Adipocyte (in vitro differentiated cells): ENCODE data around the gene LRMDA.

Experiments
- DNase-seq: peaks from one replicate; pipeline ENCODE4 v3.0.0-alpha.2; 2015; ENCODE audit warnings: low read depth
- H3K27me3 ChIP-seq: replicated peaks from 2 replicates; pipeline ENCODE4 v1.7.0; 2013; ENCODE audit warnings: mild to moderate bottlenecking, low read length, moderate library complexity; ENCODE audit not compliant: control insufficient read depth, insufficient read depth
- H3K36me3 ChIP-seq: 2 replicates; pipeline ENCODE4 v1.7.0; 2013; ENCODE audit warnings: low read length, mild to moderate bottlenecking, moderate library complexity; ENCODE audit not compliant: control insufficient read depth, insufficient read depth, severe bottlenecking
- H3K4me1 ChIP-seq: 2 replicates; pipeline ENCODE4 v1.7.0; 2013; ENCODE audit warnings: mild to moderate bottlenecking, low read length, moderate library complexity; ENCODE audit not compliant: control insufficient read depth, insufficient read depth
- H3K4me3 ChIP-seq: 2 replicates; pipeline ENCODE4 v1.7.0; 2013; ENCODE audit warnings: mild to moderate bottlenecking, low read length, moderate library complexity
- H3K9ac ChIP-seq: 2 replicates; pipeline ENCODE4 v1.7.0; 2013; ENCODE audit warnings: mild to moderate bottlenecking, low read length, moderate library complexity
- H3K9me3 ChIP-seq: 2 replicates; pipeline ENCODE4 v1.7.0; 2013; ENCODE audit warnings: mild to moderate bottlenecking, low read length, moderate library complexity; ENCODE audit not compliant: control insufficient read depth

LRMDA gene

GRCh38 chr10:76298329-76298728, 866.9 kb downstream of the LRMDA start:
- no peaks in the 10 kb centered on the region for H3K36me3 ChIP-seq
- no peaks in the 10 kb centered on the region for H3K9me3 ChIP-seq
- no peaks in the 10 kb centered on the region for H3K27me3 ChIP-seq
- H3K4me3 ChIP-seq, result no peak overlapping the region
- H3K9ac ChIP-seq, result no peak overlapping the region
- H3K4me1 ChIP-seq, result peaks cover 25% of the 10 kb centered on the region
- no peak for DNase-seq

DNA sequence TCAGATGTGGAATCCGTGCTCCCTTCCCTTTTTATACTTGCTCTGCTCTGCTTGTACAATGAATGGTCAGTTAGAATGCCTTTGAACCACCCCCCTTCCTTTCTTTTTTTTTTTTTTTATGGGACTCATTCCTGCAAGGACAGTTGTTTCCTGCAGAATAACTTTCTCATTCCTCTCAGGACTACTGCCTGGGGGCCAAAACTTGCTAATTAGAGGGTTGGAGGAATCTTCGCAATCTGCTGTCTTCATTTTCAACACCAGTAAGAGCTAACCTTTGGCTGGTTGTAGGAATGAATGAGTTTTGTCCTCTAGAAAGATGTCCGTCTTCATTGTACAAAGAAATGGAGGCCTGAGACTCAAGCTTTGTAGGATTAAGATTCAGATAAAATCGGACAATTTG, 868.1 kb downstream of the LRMDA start:
- Histone ChIP-seq H3K27me3 (no peaks in the 10 kb centered on the region), H3K4me3 (no peak overlapping the region), H3K9ac (no peak overlapping the region), H3K36me3 (no peaks in the 10 kb centered on the region), H3K9me3 (no peaks in the 10 kb centered on the region), H3K4me1 (peaks cover 25% of the 10 kb centered on the region)
- DNase-seq, result no peak

GRCh38 chr10:76301211-76301610, 869.8 kb downstream of the LRMDA start:
- H3K36me3 ChIP-seq, result no peaks in the 10 kb centered on the region

GRCh38 chr10:76301950-76302349, 870.5 kb downstream of the LRMDA start:
- DNase-seq, result no peak
- Histone ChIP-seq H3K4me3 (no peak overlapping the region), H3K9me3 (no peaks in the 10 kb centered on the region), H3K4me1 (peaks cover 28% of the 10 kb centered on the region), H3K27me3 (no peaks in the 10 kb centered on the region), H3K36me3 (no peaks in the 10 kb centered on the region), H3K9ac (no peak overlapping the region)

More at GRCh38 chr10:76301211-76301610, 869.8 kb downstream of the LRMDA start:
- DNase-seq, result no peak
- Histone ChIP-seq H3K27me3 (no peaks in the 10 kb centered on the region), H3K9me3 (no peaks in the 10 kb centered on the region), H3K4me3 (no peak overlapping the region), H3K4me1 (peaks cover 25% of the 10 kb centered on the region), H3K9ac (no peak overlapping the region)

GRCh38 chr10:76302481-76302880, 871.1 kb downstream of the LRMDA start:
- H3K36me3 ChIP-seq, result no peaks in the 10 kb centered on the region
- H3K9ac ChIP-seq, result no peak overlapping the region
- no peak for DNase-seq
- peaks cover 29% of the 10 kb centered on the region for H3K4me1 ChIP-seq
- H3K9me3 ChIP-seq, result no peaks in the 10 kb centered on the region
- no peaks in the 10 kb centered on the region for H3K27me3 ChIP-seq
- H3K4me3 ChIP-seq, result no peak overlapping the region

DNA sequence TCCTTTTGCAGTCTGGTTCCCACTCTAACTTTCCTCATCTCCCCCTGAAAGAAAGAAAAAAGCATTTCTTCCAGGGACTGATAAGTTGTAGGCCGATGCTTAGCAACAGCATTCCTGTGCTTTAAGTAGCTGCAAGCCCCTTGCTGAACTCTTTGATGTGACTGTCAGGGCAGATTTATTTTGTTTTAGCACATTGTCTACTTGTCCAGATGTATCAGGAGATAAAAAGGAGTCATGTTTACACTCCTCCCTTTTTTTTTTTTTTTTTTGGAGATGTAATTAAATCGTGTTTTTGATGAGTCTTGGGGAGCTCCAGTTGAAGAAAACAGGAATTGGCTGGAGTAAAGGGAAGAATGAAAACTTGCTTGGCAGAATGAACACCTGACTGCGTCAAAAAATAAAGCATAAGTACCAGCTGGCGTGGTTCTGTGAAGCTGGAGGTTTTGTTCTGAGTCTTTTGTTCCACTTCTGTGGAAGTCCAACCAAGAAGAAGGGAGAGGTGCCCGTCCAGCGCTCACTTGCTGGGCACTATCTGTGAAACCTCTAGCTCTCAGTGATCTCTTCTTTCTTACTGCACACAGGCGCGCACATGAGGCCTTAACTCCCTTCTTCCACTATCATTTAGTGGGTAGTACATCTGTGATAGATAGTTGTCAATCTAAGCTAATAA, 871.7 kb downstream of the LRMDA start:
- no peaks in the 10 kb centered on the region for H3K9me3 ChIP-seq
- no peaks in the 10 kb centered on the region for H3K27me3 ChIP-seq
- H3K9ac ChIP-seq, result peak overlapping the region; percentile 32
- peaks cover 29% of the 10 kb centered on the region for H3K4me1 ChIP-seq
- no peak for DNase-seq
- no peaks in the 10 kb centered on the region for H3K36me3 ChIP-seq
- no peak overlapping the region for H3K4me3 ChIP-seq

DNA sequence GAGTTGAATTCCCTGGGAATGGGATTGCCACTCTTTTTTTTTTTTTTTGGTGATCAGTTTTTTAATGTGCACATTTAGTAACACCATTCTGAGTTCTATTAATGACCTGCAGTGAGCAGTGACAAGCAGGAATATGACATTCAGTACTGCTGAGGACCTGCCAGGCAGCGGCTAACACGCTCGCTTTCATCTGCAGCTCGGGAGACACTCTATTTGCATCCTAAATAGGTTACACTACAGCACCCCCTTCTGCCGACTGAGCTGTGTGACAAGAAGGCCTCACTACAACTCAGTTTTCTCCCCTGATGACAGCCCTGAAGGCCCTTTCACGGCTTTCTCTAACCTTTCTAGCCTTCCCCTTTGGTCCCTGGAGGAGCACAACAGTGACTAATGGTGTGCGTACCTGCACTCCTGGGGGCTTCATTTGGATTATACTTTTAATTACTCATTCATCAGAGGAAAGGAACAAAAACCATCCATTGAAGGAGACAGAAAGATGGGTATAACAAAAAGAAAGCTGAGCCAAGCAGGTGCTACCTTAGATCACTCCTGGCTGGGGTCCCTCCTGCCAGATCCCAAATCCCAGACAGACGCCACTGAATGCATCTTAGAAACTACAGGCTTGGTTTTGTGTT, 872.4 kb downstream of the LRMDA start:
- Histone ChIP-seq H3K36me3 (no peaks in the 10 kb centered on the region), H3K9me3 (no peaks in the 10 kb centered on the region), H3K4me1 (peaks cover 29% of the 10 kb centered on the region), H3K9ac (peak overlapping the region; percentile 51), H3K4me3 (no peak overlapping the region), H3K27me3 (no peaks in the 10 kb centered on the region)
- DNase-seq, result peak; percentile 81

- H3K4me3 ChIP-seq, result no peak overlapping the region
- no peaks in the 10 kb centered on the region for H3K27me3 ChIP-seq
- H3K36me3 ChIP-seq, result no peaks in the 10 kb centered on the region
- no peaks in the 10 kb centered on the region for H3K9me3 ChIP-seq
- peaks cover 45% of the 10 kb centered on the region for H3K4me1 ChIP-seq
- no peak for DNase-seq
- H3K9ac ChIP-seq, result no peak overlapping the region
Measured at GRCh38 chr10:76305930-76306615, 874.6 kb downstream of the LRMDA start.

GRCh38 chr10:76306856-76307255, 875.4 kb downstream of the LRMDA start:
- no peaks in the 10 kb centered on the region for H3K9me3 ChIP-seq
- no peaks in the 10 kb centered on the region for H3K36me3 ChIP-seq
- peak; percentile 48 for DNase-seq
- no peak overlapping the region for H3K9ac ChIP-seq
- no peaks in the 10 kb centered on the region for H3K27me3 ChIP-seq
- H3K4me3 ChIP-seq, result no peak overlapping the region
- H3K4me1 ChIP-seq, result peaks cover 42% of the 10 kb centered on the region

DNA sequence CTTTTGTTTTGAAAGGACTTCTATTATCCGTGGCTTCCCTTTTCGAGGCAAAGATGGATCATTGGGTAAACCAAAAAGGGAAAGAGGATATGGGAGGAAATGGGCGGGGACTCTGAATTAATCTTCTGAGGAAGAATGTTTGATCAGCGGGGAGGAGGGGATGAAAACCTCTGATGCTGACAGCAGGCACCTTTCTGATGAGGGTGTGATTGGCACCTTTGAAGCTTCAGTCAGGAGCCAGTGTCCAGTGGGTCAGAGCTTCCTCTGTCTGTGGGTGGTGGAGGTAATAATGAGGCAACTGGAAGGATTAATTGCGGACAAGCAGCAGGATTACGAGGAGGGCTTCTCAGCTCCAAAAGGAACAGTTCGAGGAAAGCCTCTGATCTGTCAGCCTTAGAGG, 877.6 kb downstream of the LRMDA start:
- no peak for DNase-seq
- Histone ChIP-seq H3K4me1 (peaks cover 35% of the 10 kb centered on the region), H3K4me3 (no peak overlapping the region), H3K27me3 (no peaks in the 10 kb centered on the region), H3K9me3 (no peaks in the 10 kb centered on the region), H3K9ac (peak overlapping the region; percentile 21), H3K36me3 (no peaks in the 10 kb centered on the region)

DNA sequence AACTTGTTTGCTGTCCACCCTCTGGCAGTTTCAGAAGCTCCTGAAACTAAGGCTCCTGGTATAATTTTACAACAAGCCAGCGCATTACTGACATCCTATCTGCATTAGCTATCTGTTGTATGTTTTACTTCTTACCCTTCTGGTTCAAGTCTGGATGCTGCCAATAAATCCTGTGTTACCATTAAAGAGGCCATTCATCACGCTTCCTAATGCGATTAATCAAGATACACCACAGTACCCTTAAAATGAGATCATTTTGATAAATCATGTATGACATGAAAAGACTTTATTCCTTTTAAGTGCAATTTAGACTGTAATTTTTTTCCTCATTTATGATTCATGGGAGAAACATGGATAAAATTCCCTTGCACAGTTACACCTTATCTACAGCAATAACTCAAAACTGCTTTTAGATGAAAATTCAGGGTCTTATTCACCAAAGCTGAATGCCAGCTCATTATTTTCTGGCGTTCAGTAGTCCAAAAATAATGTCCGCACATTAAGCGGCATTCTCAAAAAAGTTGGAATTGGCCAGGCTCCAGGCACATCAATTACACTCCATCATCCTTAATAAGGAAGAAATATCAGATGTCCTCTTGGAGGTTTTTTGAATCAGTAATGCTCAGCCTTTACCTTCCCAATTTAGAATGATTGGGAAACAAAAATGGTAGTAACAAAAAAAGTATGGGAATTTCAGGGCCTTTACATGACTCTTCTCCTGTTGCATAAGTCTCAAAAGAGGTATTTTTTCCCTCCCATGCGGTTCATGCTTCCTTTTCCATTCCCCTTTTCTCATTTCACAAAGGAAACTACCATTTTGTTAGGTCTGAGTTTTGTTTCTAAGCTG, 878.5 kb downstream of the LRMDA start:
- no peaks in the 10 kb centered on the region for H3K36me3 ChIP-seq

More for the DNA sequence above, 878.5 kb downstream of the LRMDA start:
- peak overlapping the region; percentile 21 for H3K9ac ChIP-seq
- peak; percentile 27 for DNase-seq
- H3K4me3 ChIP-seq, result no peak overlapping the region
- no peaks in the 10 kb centered on the region for H3K9me3 ChIP-seq
- H3K27me3 ChIP-seq, result no peaks in the 10 kb centered on the region
- peaks cover 35% of the 10 kb centered on the region for H3K4me1 ChIP-seq
